NOMO-1 treated with DMSO at 0.1 percent for 48 hours (cell line): Measurements from ENCODE around the gene CCDC141.
A peak's percentile ranks its signal among the peaks of the same experiment; 100 is the strongest.

Experiments used
- DNase-seq: peaks from one replicate; lab custom pipeline; 2025; ENCODE audit not compliant: unreplicated experiment; lab: John Stamatoyannopoulos, UW

Gene CCDC141

DNA sequence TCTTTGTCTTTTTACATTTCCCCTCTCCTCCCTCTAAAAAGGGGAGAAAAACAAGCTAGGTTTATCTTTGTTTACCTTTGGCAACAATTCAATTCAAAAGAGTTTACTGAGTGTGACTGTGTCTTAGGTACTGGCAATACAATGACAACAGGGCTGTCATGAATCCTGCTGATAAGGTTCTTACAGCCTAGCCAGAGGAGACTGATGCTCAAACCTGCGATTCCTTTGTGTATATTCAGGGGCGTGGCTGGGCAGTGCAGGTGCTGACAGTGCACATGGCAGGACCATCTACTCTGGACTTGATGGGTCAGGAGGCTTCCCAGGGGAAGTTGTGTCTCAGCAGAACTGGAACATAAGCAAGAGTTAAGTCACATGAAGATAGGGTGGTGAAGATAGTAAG is 219.5 kb downstream of the CCDC141 start:
- DNase-seq: no peak

DNA sequence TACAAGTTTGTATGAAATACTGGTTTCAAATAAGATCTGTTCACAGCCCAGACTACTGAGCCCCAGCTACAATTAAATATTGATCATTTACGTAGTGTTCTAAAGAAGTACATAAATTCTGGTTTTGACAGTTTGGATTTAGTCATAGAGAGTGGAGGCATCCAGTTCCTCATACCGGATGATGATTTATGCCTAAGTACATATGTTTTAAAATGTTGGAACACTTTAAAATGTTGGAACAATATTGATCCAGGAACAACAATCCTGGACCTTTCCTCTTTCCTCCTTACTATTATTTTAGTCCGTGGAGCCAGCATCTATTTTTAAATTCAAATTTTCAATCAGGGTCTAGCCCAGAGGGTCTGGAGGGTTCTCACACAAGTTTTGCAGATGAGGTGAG is 220.0 kb downstream of the CCDC141 start:
- DNase-seq: no peak

DNA sequence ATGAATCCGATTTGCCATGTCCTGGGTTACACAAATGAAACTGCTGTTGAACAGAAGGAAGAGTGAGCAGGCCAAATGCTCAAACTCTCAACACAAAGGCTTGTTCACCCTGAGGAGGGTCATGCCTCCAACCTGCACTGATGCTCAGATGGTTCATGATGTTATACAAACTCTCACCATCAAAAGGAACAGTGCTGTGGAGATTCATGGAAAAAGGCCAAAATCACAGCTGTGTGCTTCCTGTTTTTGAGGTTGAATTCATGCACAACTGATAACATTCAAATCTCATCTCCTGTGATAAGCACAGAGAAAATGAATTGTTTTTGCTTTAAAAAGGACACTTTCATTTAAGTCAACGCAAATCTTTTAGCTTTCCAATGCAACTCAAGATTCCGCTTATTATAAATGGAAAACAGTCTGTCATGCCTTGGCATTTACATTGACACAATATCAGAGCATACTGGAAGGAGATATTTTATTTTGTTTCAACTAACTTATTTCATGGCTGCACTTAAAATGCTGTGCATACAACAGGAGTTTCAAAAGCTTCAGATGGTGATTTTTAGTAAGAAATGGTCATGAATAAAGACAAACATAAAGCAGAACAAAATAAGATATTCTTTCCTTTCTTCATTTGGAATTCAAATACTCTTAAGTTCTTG is 220.5 kb downstream of the CCDC141 start:
- DNase-seq: no peak

DNA sequence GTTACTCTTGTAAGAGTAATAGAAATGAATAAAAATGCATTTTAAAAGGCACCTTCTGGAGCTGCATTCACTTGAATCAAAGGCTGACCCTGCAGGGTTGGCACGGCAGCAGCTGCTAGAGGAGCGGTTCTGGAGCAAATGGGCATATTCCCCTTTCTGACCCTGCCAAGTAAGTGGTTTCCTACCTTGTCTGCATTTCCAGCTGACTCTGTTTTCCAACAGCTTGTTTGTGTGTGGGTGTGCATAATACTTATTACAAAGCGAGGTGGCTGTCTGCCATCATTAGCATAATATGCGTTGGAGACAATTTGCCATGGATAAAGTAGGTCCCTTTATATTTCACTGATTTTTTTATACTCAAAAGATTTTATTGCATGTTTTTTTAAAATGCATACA is 221.5 kb downstream of the CCDC141 start:
- no peak for DNase-seq

DNA sequence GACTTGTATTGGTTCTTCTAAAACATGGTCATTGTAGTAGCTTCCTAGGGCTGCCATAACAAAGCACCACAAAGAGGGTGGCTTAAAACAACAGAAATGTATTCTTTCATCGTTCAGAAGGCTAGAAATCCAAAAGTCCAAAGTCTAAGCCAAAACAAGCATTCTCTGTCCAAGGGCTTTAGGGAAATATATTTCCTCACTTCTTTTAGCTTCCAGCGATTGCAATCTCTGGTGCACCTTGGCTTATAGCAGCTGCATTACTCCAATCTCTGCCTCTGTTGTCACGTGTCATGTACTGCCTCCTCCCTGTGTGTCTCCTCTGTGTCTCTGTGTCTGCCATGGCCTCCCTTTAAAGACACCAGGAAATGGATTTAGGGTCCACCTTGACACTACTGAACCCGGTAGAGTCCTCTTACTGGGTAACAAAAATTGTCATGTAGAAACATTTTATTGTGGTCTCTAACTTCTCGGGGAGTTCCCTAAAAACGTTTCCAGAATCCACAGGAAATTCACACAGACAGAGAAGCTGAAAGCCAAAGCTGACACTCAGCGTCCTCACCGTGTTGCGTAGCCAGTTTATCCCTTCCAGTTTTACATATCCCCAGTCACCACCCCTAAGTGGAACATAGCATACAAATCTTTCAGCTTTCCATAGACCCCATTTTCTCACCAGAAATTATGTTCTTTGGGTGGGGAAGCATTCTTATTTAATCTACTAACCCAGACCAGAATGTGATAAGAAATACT is 222.0 kb downstream of the CCDC141 start:
- DNase-seq: no peak

DNA sequence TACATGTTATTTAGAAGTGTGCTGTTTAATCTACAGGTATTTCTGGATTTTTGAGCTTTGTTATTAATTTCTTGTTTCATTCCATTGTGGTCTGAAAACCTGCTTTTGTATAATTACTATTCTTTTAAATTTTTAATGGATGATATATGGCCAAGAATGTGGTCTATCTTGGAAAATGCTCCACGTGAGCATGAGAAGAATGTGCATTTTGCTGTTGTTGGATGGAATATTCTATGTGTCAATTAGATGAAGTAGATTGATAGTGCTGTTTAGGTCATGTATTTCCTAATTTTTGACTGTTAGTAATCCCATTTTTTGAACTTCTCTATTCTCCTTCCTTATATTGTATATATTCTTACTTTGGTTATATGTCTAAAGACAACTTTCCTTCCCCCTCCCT is 222.8 kb downstream of the CCDC141 start:
- no peak for DNase-seq

DNA sequence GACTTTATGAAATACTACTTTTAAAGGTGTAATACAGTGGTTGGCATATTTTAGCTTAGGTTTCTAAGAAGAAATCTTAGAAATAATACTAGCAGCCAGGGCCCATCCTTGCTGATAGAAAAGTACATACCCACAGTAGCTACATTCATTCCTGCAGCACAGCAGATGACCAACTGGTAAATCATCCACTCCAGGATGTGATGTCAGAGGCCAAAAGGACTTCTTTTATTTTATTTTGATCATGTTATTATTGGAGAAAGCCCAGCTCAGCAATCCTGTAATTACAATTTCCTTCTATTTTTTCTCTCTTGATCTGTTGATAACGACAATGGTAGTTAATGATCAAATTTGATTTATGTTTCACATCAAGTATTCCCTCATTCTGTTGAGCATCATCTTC is 224.8 kb downstream of the CCDC141 start:
- DNase-seq: no peak

DNA sequence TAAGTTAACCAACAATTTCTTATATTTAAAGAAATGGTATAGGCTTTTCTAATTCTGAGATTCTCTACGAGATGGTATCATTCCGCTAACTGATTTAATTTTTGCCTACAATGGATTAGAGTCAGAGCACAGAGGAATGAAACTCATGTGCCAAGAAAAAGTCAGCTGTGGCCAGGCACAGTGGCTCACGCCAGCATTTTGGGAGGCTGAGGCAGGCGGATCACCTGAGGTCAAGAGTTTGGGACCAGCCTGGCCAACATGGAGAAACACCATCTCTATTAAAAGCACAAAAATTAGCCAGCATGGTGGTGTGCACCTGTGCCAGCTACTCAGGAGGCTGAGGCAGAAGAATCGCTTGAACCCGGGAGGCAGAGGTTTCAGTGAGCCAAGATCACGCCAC is 225.8 kb downstream of the CCDC141 start:
- no peak for DNase-seq

DNA sequence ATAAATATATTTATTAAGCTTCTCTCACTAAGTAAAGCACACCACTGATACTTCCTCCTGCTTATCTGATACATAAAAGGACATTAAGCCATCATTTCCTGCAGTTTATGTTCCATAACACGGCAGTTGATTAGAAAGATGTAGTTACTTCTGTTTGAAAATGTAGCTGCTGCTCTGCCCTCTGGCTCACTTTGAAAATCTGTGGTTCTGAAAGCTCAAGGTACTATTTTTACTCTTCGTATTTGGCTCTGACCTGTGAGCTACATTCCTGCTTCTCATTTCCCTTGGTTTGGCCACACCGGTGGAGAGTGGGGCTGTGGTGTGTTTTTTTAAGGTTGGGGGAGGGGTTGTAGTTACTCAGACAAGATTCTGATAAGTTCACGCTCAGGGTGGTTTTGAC is 229.9 kb downstream of the CCDC141 start:
- DNase-seq: peak; percentile 6

DNA sequence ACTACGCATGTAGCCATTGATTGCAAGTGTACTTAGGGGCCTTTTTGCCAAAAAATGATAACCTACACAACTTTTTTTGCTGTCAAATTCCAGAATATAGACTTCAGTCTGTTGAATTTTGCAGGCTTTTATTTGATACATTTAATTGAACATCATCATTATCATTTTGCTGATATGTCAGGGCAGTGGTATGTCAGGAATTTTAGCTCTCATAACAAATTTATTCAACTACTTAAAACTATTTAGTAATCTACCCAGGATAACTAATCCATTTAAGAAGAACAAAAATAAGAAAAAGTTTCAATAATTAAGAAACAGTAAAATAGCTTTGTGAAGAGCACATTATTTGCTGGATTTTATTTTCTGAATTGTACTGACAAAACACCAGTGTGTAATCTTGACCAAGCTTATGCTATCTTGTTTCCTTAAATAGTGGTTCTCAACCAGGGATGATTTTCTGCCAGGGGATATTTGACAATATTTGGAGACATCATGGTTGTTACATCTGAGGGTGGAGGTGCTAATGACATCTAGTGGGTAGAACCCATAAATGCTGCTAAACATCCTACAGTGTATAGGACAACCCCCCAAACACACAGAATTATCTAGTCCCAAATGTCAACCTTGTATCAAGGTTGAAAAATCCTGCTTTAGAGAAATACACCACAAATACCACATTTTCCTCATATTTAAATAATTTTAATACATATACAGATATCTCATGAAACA is 230.6 kb downstream of the CCDC141 start:
- DNase-seq: no peak

DNA sequence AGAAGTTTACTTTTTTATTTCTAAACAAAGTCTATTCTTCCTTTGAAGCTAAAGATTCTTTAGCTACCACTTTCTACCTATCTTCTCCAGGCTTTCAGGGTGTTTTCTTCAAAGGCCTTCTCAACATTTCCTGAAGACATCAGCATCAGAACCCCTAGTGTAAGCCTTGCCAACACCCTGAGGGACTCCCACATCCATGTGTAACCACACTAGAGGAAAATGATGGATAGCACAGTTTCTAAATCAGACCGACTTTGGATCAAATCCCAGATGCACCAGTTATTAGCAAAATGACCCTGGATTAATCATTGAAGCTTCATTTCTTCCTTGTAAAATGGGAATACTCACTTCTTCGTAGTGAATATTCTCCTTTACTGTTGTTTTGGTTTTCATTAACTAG is 238.0 kb downstream of the CCDC141 start:
- no peak for DNase-seq

DNA sequence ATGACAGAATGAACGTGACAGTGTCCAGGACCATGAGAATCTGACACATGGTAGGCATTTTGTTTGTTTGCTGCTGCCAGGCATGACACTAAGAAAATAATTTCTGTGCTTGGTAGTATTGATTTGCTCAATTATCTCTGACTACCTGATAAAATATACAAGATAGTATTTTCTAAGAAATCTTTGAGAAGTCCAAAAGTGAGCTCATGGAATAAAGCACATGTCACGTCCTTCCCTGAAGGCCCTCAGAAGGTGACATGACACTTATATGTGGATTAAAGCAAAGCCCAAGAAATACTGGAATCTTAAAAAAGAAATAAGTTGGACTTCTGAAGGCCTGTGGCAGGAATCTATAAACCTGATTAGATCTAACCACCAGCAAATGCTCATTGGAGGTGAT is 238.9 kb downstream of the CCDC141 start:
- no peak for DNase-seq

DNA sequence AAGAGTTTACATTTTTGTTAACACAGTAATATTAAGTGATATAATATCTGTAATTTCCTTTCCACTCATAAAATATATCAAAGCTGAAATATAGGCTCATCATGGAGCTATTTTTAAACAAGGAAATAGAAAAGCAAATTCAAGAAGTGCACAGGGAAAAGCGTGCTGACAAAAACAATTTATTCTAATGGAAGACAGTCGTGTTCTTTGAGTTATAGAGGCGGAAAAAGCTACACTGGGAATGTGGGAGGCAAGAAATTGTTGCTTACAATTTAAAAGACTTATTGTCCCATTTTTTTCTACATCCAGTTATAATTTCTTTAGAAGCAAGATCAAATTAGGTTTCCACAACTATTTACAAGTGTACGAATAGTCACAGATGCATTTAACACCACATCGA is 239.5 kb downstream of the CCDC141 start:
- DNase-seq: no peak

DNA sequence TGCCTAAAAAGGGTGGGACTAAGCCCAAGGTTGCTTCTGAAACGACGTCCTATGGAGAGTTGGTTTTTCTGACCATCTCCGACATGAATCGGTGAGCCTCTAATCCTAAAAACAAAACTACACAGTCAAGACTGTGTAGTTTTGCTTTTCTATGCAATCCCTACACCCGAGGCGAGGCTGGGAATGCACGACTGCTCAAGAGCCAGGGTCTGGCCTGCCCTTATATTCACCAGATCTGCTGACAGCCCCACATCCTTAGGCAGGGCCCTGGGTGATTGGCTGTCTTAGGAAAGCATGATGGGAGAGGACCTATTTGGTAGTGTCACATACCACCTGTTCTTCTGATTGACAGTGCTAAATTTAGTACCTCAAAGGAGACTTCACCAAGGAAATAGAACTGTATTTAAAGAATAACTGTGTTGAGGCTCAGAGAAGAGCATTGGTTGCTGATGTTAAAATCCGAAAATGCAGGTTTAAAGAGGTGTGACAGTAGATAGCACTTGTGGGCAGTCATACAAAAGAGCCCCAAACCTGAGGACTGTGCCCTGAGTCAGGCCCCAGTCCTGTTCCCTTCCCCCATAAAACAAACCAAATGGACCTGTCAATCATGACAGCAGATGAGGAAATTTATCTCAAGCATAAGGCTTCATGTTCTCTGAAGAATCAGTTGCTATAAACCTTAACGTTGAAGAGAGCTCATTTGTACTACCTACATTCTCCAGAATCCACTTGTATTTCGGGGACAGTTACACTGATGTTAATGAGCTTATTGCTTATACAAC is 242.5 kb downstream of the CCDC141 start, which contains the start of gene TTN:
Gene TTN (minus strand): TSS at position 197 of the 782 bp plus-strand sequence. CDS start 2,781 bp downstream, outside the sequence.
- DNase-seq: no peak

DNA sequence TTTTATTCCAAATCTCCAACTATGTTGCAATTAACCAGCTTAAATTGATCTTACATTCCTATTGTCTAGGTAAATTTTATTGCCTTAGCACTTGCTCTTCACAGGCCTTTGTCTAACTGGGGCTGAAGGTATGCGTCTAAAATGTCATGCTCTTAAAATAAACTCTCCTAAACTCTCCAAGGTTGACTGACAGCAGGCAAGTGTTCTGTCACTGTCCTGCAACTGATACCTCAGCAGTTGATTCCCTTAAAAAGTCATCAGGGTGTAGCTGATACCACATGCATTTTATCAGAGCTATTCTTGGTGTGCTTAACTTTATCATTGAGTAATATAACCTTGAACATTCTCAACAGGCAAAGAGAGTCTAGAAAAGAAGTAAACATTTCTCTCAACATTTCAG is 243.4 kb downstream of the CCDC141 start:
- DNase-seq: no peak

DNA sequence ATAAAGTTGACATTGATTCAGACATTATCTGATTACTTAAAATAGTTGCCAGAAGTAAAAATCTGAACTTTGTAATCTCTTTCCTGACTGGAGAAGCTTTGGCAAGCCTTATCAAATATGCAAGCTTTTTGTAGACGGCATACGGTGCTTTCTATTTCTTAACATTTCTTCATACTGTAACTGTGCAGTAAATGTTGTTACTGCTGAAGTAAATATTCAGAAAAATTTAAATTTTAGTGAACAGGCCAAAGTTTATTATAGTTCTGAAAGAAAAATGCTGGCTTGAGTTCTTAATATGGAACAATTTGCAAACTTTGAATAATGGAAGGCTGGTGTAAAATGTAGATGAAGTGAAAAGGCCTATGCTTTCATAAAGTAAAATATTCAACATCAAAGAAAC is 244.5 kb downstream of the CCDC141 start:
- no peak for DNase-seq

DNA sequence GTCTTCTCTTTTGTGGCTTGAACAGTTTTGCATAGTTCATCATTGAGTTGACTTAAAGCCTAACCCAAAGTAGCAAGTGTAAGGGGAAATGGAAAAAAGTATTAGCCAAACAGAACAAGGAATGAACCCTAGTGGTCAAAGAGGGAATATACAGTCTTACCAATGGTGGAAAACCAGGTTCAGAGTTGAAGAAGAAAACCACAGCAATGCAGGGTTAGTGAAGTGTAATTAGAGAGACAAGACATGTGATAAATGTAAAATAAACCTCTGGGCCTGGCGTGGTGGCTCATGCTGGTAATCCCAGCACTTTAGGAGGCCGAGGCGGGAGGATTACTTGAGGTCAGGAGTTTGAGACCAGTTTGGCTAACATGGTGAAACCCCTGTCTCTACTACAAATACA is 245.1 kb downstream of the CCDC141 start:
- peak; percentile 49 for DNase-seq

DNA sequence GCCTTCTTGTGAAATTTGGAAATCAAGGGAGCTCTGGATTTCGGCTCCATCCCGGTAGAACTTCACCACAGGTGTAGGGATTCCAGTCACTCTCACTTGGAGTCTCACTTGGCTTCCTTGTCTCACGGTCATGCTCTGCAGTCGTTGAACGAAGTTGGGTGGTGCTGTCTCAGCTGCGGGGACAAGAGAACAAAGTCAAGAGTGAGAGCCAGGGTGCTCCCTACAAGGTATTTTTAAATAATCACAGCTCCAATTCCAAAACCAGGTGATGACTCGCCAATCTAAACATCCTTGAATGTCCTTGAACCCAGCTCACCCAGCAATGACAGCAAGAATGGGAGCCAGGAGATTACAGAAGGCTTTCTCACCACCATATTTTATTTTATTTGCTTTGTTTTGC is 249.4 kb downstream of the CCDC141 start:
- DNase-seq: no peak

DNA sequence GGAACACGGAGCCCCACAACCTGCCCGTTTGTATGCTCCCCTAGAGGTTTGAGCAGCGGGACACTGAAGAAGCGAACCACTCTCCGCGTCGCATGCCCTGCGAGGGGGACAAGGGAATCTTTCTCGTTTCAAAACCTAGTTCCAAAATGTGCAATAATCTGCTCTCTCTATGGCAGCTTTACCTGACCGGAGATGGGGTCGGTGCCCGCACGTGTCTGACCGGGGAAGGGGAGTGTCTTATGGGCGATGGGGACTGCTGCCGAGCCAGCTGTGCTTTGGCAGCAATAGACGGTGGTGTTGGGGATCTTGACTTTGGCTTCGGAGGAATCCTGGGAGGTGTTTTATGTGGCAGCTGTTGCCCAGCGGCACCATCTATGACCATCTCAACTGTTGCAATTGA is 250.6 kb downstream of the CCDC141 start:
- no peak for DNase-seq

DNA sequence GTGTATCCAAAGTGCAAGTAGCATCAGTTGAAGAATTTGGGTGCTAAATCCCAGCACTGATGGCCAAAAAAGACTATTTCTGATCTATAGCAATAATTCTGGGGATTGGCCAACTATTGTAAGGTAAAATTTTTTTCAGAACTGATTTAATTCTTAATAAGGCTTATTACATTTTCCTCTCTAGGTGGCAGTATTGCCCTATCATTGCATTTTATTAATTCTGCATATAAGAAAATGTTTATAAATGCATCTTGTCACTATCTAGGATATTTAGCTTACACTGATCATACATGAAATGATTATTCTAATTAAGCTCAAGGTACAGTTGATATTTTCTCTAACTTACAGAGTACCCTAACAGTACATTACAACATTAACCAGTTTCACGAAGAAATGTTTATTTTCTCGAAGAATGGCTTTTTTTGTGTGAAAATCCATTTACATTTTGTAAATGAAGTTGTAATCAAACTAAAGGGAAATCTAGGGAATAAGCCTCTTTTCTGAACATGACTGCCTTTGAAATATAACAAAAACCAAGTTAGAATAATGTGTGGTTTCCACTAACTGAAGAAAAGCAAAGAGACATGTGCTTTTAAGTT is 253.8 kb downstream of the CCDC141 start:
- DNase-seq: peak; percentile 44

DNA sequence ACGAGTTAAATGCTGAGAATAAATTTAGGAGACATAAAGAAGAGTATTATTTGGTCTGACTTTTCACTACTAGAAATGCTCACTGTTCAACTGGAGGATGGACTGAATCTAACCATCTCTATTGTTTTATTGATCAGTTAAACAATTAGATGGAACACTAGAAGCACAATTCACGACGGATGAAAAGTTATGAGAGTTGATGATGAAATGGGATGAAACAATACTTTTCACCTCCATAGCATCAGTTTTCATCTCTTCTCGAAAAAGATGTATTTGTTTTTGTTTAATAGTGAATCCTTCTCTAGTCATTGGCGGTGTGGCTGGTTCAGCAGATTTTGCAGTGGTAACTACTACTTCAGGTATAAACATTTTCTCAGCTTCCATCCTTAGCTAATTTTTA is 262.0 kb downstream of the CCDC141 start:
- DNase-seq: no peak
